Activated naive CD4-positive, alpha-beta T cell (primary cell): ENCODE results near the gene PRIMPOL.
"Not testable (repeated sequence)": the region's sequence is repeated elsewhere in the genome, so short reads cannot be mapped to it uniquely, and the experiment has no call there.

ENCODE experiments used
- DNase-seq, 4 experiments: peaks; one replicate each; lab custom pipeline; 2025; lab: John Stamatoyannopoulos, UW

The PRIMPOL gene

DNA sequence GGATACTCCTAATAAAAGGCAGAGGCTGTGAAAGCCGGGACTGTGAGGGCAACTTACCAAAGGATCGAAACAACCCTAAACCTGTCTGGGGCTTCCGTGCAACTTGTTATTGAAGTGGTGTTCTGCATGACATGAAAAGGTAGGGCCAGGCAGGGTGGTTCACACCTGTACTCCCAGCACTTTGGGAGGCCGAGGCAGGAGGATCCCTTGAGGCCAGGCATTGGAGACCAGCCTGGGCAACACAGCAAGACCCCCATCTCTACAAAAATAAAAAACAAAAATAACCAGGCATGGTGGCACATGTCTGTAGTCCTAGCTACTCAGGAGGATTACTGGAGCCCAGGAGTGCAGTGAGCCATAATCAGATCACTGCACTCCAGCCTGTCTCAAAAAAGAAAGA is 12.6 kb upstream of the PRIMPOL start:
- DNase-seq = no peak

DNA sequence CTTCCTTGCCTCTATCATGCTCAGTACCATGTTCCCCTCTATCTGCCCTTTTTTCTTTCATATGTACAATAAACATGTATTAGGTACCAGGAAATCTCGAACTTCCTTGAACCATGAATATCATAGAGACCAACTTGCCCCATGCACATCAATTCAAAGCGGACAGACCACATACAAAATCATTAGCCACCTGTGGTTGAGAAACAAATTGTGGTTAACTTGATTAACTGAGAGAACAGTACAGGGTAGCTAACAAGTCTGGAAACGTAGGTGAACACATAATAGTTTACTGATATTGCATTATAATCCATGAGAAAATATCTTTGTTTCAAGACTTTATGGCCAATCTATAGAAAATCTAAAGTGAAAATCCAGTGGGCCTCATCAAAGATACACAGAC is 8.5 kb upstream of the PRIMPOL start:
- DNase-seq = no peak

DNA sequence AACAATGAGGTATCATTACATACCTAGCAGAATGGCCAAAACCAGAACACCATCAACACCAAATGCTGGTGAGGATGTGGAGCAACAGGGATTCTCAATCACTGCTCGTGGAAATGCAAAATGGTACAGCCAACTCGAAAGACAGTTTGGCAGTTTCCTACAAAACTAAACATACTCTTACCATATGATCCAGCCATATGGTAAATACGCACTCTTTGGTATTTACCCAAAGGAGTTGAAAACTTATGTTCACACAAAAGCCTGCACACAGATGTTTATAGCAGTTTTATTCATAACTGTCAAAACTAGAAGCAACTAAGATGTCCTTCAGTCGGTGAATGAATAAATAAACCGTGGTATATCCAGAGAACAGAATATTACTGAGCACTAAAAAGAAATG is 8.1 kb upstream of the PRIMPOL start:
- no peak for DNase-seq

DNA sequence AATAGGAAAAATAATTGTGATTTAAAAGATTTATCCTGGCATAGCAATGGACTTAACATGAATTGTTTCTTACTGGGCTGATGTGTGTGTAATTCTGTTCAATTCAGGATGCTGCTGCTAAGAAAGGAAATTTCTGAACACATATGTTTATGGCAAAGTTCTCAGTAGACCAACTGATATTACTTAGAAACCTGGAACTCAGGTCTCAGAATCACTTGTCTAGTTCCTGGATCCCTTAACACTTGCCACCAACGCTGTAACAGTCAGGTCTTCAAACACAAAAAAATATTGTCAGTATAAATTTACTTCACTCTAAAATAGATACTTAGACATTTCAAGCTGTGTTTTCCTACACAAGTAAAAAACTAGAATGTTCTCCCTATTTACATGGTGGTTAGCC is 5.8 kb upstream of the PRIMPOL start:
- no peak for DNase-seq

DNA sequence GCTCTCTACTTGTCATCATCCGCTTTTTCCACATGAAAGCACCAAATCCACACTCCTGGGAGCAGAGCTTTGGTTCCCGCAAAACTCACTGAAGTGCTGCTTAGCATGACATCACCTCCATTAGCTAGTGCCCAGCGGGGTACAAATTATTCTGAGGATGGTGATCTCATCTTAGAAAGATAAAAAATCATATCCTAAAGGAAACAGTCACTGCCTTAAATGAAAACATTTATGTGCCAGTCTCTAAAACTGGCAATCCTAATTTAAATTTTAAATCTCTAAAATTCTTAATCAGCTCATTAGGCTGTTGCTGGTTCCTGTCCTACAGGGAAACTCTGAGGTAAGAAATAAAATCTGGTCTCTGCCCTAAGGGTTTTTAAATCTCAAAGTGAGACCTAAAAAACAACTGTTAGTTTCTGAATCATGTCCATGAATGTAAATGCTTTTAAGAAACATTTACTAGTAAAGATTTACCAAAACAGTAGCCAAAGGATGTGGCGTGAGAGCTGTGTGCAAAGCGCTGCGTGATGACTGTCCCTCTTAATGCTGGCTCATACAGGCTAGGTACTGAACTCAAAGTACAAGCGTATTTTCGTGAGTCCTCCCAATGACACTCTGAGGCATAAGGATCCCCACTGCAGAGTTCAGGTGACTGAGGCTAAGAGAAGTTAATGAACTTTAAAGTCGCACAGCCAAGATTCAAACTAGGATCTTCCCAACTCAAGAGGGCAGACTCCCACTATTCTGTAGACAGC is 4.8 kb upstream of the PRIMPOL start:
- no peak for DNase-seq

DNA sequence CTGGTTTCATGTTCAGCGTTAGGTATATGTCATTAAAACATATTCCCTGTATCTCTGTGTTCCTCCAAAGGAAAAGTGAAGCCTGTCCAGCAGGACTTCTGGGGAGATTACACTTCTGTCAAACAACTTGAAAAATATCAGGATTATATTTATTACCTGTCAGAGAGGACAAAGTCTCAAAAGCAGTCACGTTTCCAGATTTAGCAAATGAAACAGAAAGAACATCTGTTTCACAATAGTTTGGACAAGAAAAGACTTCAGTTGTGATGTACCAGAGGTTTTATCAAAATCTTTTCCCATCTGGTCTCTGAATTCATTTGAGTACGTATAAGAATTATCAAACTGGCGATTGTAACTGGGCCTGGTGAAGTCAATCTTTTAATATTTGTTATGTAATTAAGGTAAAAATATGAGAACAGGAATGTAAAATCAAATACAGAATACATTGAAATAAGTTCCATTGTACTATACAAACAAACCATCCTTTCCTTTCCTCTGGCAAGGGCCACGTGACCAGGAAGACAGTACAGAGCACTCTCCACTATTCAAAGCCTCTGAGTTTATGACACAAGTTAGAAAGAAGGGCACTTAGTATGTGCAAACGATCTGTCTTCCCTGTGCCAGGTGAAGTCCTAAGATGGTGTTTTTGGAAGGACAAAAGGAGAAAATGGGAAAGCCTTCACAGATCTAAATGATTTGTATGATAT is 3.5 kb upstream of the PRIMPOL start:
- no peak for DNase-seq

DNA sequence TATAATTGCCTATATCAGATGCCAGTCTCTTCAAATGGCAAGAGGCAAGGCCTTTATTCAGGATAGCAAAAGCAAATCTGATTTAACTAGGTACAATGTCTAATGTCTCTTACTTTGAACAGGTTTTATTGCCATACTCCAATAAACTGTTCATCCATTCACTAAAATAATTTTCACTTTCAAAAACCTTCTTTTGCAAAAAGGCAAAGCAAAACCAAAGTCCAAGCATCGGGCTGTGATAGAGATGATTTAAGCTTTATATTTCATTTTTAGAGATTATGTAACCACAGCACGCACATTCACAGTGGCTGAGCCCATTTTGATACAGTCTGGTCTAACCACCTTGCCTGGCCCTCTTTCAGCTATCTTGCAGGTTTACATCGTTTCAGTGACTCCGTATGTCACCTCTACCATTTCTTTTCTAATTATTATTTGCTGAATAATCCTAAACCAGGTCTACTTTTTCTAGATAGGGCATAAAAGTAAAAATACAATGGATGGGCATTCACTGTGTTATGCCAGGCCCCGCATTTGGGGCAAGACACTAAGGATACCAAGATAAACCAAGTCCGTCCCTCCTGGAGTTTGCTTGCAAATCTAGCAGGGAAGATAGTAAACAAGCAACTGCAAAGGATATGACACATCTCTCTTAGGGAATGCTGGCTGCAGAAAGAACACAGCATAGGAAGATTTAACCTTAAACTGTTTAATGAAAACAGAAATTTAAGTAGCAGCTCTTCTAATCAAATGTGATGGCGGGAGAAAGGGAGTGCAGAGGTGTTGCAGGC is 2.1 kb upstream of the PRIMPOL start:
- DNase-seq = no peak

DNA sequence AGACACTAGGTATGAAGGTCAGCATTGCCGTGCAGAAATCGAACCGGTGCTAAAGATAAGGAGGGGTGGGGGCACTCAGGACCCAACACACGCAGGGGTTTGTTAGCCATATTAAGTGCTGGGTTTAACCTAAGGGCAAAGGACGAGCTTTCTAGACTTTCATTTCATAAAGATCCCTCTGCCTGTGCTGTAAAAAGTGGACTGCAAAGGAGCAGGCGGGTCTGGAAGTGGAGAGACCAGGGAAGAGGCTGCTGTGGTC is 1.6 kb upstream of the PRIMPOL start:
- DNase-seq = no peak

DNA sequence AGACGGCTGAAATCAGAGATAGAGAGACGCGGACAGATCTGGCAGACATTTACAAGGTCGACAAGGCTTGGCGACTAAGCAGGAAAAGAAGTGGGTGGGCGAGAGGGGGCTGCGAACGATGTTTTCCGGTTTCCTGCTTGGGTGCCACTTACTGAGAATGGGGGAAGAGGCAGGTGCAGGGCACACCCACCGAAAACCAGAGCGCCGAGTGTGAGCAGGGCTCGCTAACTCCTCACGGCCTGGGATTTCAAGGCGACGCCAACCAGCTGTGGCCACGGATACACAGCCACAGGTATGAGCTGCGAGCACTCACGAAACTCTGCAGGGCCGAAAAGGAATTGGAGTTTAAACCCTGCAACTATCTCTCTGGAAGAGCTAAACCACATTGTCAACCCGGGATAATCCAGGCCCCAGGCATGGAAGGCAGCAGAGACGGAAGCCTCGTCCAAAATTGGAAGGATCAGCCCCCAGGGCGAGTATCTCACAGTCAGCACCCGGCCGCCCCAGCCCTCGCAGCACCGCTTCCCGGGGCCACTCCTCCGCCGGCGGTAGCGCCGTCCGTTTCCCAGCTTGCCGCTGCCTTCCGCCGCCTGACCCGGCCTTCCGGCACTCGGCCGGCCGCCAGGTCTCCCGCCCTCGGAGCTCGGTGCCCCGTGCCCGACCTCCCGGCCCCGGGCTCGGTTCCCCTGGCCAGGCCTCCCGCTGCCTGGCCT is 1.1 kb upstream of the PRIMPOL start:
- peak in 3 of 4 experiments; percentile 11 to 43 (median 25) for DNase-seq

DNA sequence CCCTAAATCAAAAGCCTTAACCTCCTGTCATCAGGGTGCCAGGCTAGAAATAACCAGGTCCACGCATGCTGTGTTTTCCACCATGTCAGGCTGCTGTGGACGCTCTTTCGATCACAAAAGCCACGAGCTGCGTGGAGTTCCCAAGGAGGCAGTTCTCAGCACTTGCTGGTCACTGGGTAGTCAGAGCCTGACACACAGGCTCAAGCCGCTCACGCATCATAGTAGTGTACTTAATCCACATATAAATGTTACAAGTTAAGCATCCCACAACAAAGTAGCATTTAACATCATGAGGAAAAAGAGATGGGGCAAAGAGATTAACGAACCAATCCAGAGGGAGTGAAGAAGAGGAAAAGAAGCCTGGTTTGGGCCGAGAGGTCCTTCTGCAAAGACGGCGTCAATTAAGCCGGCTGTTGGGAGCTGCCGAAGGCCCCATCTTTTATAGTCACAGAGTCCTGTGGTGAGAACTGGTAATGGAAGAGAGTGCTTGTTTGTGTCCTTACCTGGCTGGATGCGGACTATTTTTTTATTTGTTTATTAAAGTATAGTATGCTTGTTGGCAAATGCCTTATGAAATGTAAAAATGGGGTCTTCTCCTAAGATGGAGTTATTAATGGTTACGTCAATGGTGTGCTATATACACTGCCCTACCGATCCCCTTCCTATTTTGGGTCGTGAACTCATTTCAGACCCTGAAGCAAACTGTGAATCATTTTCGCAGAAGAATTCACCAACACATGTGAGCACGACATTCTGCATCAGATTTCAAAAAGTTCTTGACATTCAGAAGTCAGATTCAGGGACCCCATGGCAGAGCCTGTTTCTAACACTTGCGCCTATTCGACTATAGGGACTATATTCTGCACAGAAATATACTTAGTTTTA is 675 bp downstream of the PRIMPOL start:
- no peak for DNase-seq

DNA sequence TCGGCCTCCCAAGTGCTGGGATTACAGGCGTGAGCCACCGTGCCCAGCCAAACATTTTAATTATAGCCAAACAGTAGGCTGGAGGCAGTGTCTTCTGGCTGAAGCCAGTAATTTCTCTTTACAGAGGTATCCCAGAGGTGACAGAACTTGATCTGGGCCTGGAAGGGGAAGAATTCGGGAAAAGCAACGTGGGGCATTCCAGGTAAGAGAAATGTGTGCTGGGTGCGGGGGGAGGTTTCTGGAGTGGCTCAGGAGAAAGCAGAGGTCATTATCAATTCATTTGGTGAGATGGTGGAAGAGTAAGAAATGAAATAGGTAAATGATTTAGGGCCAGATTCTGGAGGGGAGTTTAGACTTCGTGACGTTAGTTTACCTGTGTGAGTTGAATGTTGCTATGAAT is 2.4 kb downstream of the PRIMPOL start:
- no peak for DNase-seq

DNA sequence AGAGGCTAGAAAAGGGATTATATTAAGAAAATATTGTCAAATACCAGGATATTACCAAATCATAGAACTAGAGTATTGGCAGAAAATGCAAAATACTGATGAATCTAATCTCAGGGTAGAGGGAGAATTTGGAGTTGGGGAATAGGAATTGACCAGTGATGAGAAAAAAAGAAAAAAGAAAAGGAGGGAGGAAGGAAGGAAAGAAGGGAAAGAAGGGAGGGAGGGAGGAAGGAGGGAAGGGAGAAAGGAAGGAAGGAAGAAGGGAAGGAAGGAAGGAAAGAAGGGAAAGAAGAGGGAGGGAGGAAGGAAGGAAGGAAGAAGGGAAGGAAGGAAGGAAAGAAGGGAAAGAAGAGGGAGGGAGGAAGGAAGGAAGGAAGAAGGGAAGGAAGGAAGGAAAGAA is 3.1 kb downstream of the PRIMPOL start:
- not testable (repeated sequence) for DNase-seq

DNA sequence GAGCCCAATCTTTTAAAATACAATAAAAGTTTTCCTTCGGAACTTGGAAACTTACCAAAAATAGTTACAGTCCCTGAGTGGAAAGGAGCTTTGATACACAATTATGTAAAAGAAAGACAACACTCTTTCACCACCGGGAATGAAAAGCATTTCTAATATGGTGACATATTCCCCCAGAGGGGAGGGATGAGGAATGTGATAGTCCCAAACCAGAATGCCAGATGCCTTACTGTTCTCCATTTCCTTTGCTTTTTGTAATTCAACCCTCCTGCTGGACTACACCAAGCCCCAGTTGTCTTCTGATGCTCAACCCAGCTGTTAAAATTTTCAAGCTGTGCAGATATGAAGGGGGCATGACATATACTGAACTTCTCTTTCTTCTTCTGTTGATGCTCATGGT is 4.1 kb downstream of the PRIMPOL start:
- DNase-seq = no peak

DNA sequence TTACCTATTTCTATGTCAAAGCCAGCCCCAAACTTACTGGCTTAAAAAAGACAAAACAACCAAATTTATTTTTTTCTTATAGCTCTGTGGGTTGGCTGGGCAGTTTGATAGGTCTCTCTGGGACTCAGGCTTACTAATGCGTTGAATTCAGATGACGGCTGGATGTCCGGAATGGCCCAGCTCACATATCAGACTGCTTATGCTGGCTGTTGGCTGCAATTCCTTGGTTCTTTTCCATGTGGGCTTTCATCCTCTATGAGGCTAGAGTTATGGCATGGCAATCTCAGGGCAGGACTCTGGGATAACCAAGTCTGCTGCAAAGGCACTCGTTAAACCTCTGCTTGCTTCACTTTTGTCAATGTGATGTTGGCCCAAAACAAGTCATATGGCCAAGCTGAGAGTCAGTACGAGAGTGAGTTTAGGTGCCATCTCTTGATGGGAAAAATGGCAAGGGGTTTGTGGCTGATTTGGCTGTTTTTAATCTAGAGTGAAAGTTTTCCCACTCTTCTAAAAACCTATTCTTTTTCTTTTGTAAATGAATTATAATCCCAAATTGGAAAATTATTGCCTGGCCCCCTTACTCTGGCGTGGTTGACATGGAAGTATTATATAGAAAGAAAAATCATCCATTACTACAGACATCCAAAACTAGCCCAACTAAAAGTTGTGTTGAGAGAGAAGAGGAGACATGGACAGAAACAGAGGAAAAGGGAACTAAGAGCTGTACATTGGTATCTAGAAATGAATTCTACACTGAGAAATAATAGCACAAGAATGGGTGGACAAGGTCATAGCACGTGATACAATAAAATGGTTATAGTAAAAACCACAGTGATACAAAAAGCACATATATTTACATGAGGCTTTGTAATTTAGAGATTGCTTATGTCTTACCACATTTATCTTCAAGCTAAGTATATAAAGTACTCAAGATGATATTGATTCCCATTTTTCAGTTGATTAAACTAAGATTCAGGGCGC is 6.6 kb downstream of the PRIMPOL start:
- no peak for DNase-seq

DNA sequence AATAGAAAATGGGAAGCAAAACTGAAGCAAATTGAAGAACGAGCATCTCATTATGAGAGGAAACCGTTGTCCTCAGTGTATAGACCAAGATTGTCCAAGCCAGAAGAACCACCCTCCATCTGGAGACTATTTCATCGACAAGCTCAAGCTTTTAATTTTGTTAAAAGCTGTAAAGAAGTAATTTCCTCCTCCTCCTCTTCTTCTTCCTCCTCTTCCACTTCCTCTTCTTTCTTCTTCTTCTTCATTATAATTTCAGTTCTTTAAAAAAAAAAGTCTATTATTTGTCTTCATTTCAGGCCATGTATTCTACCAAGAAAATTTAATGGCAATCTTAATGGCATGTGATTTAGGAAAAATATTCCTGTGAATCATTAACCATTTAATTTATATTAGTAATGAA is 7.6 kb downstream of the PRIMPOL start:
- no peak for DNase-seq

DNA sequence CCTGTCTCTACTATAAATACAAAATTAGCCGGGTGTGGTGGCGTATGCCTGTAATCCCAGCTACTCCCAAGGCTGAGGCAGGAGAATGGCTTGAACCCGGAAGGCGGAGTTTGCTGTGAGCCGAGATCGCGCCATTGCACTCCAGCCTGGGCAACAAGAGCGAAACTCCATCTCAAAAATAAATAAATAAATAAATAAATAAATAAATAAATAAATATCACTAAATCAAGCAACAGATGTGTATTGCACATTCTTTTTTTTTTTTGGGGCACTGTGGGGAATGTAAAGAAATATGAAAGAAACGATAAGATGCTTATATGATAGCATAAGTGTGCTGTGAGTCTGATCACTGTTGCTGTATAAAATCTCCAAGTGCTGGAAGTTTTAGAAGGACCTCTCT is 8.3 kb downstream of the PRIMPOL start:
- DNase-seq = not testable (repeated sequence)

DNA sequence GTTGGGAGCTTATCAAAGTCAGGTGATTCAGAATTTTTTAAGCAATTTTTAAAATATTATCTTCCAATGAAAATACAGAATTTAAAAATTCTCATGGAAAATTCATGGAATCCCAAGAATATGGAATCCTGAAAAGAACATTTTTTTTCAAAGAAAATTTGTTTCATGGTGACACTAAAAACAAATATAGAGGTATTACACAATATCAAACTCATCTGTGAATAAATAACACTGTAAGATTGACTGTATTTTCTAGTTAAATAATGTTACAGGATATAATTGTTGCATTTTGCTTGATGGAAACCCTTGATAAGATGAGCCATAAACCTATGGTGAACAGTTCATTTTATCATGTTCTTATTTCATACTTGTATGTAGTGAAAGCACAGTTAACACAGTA is 11.4 kb downstream of the PRIMPOL start:
- DNase-seq = no peak

DNA sequence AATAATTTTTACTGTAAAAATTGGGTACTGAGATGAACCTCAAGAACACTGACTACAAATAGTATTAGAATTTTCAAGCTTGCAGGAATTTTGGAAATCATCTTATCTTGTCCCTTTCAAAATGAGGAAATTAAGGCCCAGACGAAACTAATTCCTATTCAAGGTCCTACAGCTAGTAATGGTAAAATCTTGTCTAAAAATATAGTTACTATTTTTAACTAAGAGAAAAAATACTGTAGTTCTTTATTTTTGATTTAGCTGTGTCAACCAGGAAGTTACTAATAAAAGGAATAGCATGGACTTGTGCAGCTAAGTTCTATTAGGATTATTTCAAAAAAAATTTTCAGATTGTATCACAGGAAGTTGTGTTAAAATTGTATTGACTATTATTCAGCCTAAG is 12.7 kb downstream of the PRIMPOL start:
- DNase-seq = no peak

DNA sequence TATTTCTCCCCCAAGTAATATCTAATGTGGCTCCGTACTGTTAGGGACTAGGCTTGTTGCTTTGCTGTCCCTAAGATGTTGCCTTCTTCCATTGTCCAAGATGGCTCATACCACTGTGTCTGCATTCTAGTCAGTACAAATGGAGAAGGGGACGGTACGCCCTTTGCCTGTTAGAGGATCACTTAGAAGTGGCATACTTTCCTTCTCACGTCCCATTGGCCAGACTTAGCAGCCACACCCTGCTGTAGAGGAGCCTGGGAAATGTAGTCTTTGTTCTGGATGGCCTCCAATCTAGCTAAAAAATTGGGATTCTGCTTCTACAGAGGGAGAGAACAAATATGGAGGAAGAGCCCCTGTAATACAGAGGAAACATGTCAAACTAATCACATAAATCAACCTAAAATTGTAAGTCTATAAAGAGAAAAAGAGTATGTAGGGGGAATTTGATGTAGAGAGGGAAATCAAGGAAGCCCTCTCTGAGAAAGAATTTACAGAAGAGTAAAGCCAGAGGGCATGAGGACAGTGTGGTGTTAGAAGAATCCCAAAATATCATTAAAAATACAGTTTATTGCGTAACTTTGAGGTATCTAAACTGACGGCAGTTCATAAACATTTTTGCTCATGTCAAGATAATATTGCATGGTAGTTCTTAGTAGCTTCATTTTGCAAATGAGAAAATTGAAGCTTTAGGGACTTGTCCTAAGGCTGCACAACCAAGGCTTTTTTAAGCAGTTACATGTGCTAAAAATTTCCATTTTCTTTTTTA is 15.1 kb downstream of the PRIMPOL start:
- no peak for DNase-seq

DNA sequence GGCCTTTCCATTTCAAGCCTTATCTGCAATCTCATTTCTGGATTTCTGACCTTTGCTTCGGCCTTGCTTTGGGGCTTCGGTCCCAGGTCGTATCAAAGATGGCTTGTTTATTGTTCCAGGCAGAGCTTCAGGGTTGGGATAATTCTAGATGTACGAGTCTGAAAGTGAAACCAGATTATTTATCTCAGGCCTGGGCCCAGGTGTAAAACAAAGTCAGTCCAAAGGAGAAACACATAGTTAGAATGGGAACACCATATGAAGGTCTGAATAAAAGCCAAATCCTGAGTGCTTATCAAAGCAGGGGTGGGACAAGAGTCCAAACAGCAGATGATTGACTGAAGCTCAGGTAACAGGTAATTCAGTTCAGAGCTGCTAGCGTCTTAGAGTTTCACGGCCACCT is 17.1 kb downstream of the PRIMPOL start:
- DNase-seq = no peak
